HCT116 (cell line): ENCODE results near the gene MMP25. TPM values are rescaled to one million over a fixed set of nuclear protein-coding genes. Genes with fewer than 3 reads are reported as not detected.
A peak's percentile ranks its signal among the peaks of the same experiment; 100 is the strongest.

Experiments
- ATAC-seq: fragments of 200-7000 bp; cut with Tn5 transposase; 2 replicates; pipeline ENCODE4 v1.9.1; 2020; ENCODE audit warnings: mild to moderate bottlenecking, moderate library complexity
- BruUV-seq: library from RNA; stranded (reverse); fragments of 400-500 nt; replicated peaks from 2 replicates; lab custom pipeline; 2021; lab: Mats Ljungman, UMichigan
- CTCF ChIA-PET: fragments of 300-600 bp; sonication (Branson Sonifier 250); formaldehyde crosslinking; loops from one replicate; lab custom pipeline; 2021; ENCODE audit warnings: antibody characterized with exemption; lab: Charles Lee
- POLR2A ChIA-PET: fragments of 300-600, 350-600 bp; sonication (Branson Sonifier 250); formaldehyde crosslinking; loops from one replicate; lab custom pipeline; 2021; ENCODE audit warnings: antibody characterized with exemption; lab: Charles Lee
- RAD21 ChIA-PET, 2 experiments: fragments of 300-600 bp; sonication (Branson Sonifier 250); formaldehyde crosslinking; loops; one replicate each; lab custom pipeline; 2023; ENCODE audit warnings: low total read pairs in 2 of 2; ENCODE audit not compliant: uncharacterized antibody in 2 of 2, unreplicated experiment in 2 of 2, low non-redundant PET in 1 of 2; lab: Charles Lee
- DNase-seq: peaks from one replicate; pipeline ENCODE4 v3.0.0-alpha.2; 2010; ENCODE audit warnings: low read depth, low spot score
- H2AFZ ChIP-seq: fragments of 200-600 bp; shearing (Covaris generic), sonication (generic); 2 replicates; pipeline ENCODE4 v1.6.1; 2017; ENCODE audit warnings: low read depth, mixed run types, mixed read lengths, antibody characterized with exemption, low read length; ENCODE audit not compliant: poor library complexity, severe bottlenecking
- H3K27ac ChIP-seq: 2 replicates; pipeline ENCODE4 v1.5.1; 2012; ENCODE audit warnings: low read depth, low read length
- H3K27me3 ChIP-seq: fragments of 200-600 bp; sonication (generic); 2 replicates; pipeline ENCODE4 v1.6.1; 2016; ENCODE audit warnings: mixed run types, low read length, mixed read lengths; ENCODE audit not compliant: insufficient read depth
- H3K36me3 ChIP-seq, 2 experiments: fragments of 200-500 bp in 1 of 2; fragments of 200-600 bp in 1 of 2; sonication (Bioruptor generic) in 1 of 2; sonication (generic) in 1 of 2; 2 replicates each; pipeline versions ENCODE4 v1.5.1 to v1.6.1; 2014 to 2016; ENCODE audit warnings: low read length in 2 of 2, inconsistent platforms in 1 of 2, mixed read lengths in 1 of 2, mixed run types in 1 of 2; ENCODE audit not compliant: insufficient read depth in 2 of 2, control insufficient read depth in 1 of 2
- H3K4me1 ChIP-seq, 2 experiments: fragments of 200-600 bp in 1 of 2; sonication (generic) in 1 of 2; 2 replicates each; pipeline versions ENCODE4 v1.5.1 to v1.6.1; 2012 to 2017; ENCODE audit warnings: low read length in 2 of 2, inconsistent platforms in 1 of 2, mild to moderate bottlenecking in 1 of 2, mixed read lengths in 1 of 2, mixed run types in 1 of 2, moderate library complexity in 1 of 2; ENCODE audit not compliant: insufficient read depth in 2 of 2, control insufficient read depth in 1 of 2
- H3K4me2 ChIP-seq: fragments of 200-600 bp; sonication (generic); 2 replicates; pipeline ENCODE4 v1.6.1; 2017; ENCODE audit warnings: mixed run types, low read length, mixed read lengths
- H3K4me3 ChIP-seq, 2 experiments: fragments of 200-600 bp in 1 of 2; sonication (generic) in 1 of 2; replicated peaks in 1 of 2; 2 replicates each; pipeline ENCODE4 v1.5.1; 2011 to 2016; ENCODE audit warnings: low read length in 2 of 2, control low read depth in 1 of 2, low read depth in 1 of 2, mild to moderate bottlenecking in 1 of 2, mixed read lengths in 1 of 2, mixed run types in 1 of 2
- H3K79me2 ChIP-seq: fragments of 200-600 bp; sonication (generic); 2 replicates; pipeline ENCODE4 v1.6.1; 2017; ENCODE audit warnings: mild to moderate bottlenecking, mixed run types, low read length, moderate library complexity, mixed read lengths; ENCODE audit not compliant: insufficient read depth
- H3K9ac ChIP-seq: fragments of 200-600 bp; sonication (generic); 2 replicates; pipeline ENCODE4 v1.6.1; 2016; ENCODE audit warnings: low read length, mixed read lengths
- H3K9me2 ChIP-seq: fragments of 200-600 bp; sonication (generic), shearing (Covaris generic); 2 replicates; pipeline ENCODE4 v1.6.1; 2017; ENCODE audit warnings: mixed run types, mild to moderate bottlenecking, moderate library complexity; ENCODE audit not compliant: insufficient read depth
- H3K9me3 ChIP-seq, 2 experiments: fragments of 200-500 bp in 1 of 2; fragments of 200-600 bp in 1 of 2; sonication (Bioruptor generic) in 1 of 2; sonication (generic) in 1 of 2; 2 replicates each; pipeline ENCODE4 v1.6.1; 2014 to 2017; ENCODE audit warnings: low read length in 2 of 2, mixed read lengths in 2 of 2, inconsistent platforms in 1 of 2, low read depth in 1 of 2, mild to moderate bottlenecking in 1 of 2, mixed run types in 1 of 2, moderate library complexity in 1 of 2; ENCODE audit not compliant: control insufficient read depth in 1 of 2, insufficient read depth in 1 of 2
- H4K20me1 ChIP-seq: fragments of 200-600 bp; sonication (generic), shearing (Covaris generic); 2 replicates; pipeline ENCODE4 v1.6.1; 2017; ENCODE audit warnings: mixed run types, mild to moderate bottlenecking, moderate library complexity; ENCODE audit not compliant: insufficient read depth
- ATF3 ChIP-seq: IDR thresholded peaks from 2 replicates; pipeline ENCODE4 v1.6.1; 2012
- CEBPB ChIP-seq: IDR thresholded peaks from 2 replicates; pipeline ENCODE4 v1.6.1; 2012; ENCODE audit warnings: low read depth
- EZH2 ChIP-seq: fragments of 200-600 bp; sonication (generic); IDR thresholded peaks from 2 replicates; pipeline ENCODE4 v1.6.1; 2017; ENCODE audit warnings: antibody characterized with exemption, mixed run types
- EZH2phosphoT487 ChIP-seq: fragments of 200-600 bp; IDR thresholded peaks from 2 replicates; pipeline ENCODE4 v1.6.1; 2018; ENCODE audit warnings: antibody characterized with exemption, borderline replicate concordance
- JUND ChIP-seq: IDR thresholded peaks from 2 replicates; pipeline ENCODE4 v1.6.1; 2012
- MAX ChIP-seq: IDR thresholded peaks from 2 replicates; pipeline ENCODE4 v1.6.1; 2012
- POLR2A ChIP-seq: IDR thresholded peaks from 2 replicates; pipeline ENCODE4 v1.7.0; 2011; ENCODE audit warnings: borderline replicate concordance; ENCODE audit not compliant: insufficient read depth, insufficient read length; ENCODE audit errors: extremely low read depth
- POLR2AphosphoS5 ChIP-seq: IDR thresholded peaks from 2 replicates; pipeline ENCODE4 v1.6.1; 2011; ENCODE audit warnings: mild to moderate bottlenecking, low read depth, low read length, moderate library complexity
- REST ChIP-seq: IDR thresholded peaks from 2 replicates; pipeline ENCODE4 v1.6.1; 2012; ENCODE audit warnings: low read depth
- SIN3A ChIP-seq: IDR thresholded peaks from 2 replicates; pipeline ENCODE4 v1.6.1; 2012; ENCODE audit warnings: low read depth
- SP1 ChIP-seq: IDR thresholded peaks from 2 replicates; pipeline ENCODE4 v1.6.1; 2012; ENCODE audit warnings: low read depth
- SRF ChIP-seq: IDR thresholded peaks from 2 replicates; pipeline ENCODE4 v1.6.1; 2012; ENCODE audit warnings: low read depth
- TCF7L2 ChIP-seq: IDR thresholded peaks from 2 replicates; pipeline ENCODE4 v1.7.0; 2011; ENCODE audit warnings: borderline replicate concordance, inconsistent platforms; ENCODE audit not compliant: insufficient read depth, insufficient read length; ENCODE audit errors: extremely low read depth
- YY1 ChIP-seq: IDR thresholded peaks from 2 replicates; pipeline ENCODE4 v1.6.1; 2011; ENCODE audit warnings: low read length, low read depth, moderate library complexity, mild to moderate bottlenecking; ENCODE audit not compliant: insufficient replicate concordance; ENCODE audit errors: extremely low read depth
- ZBTB33 ChIP-seq: IDR thresholded peaks from 2 replicates; pipeline ENCODE4 v1.6.1; 2011; ENCODE audit warnings: mild to moderate bottlenecking, low read length, moderate library complexity; ENCODE audit not compliant: insufficient replicate concordance; ENCODE audit errors: extremely low read depth
- ZFX ChIP-seq: fragments of 450-650 bp; IDR thresholded peaks from 2 replicates; pipeline ENCODE4 v1.6.1; 2017
- ZNF274 ChIP-seq: fragments of 200-500 bp; sonication (Bioruptor generic); IDR thresholded peaks from 2 replicates; pipeline ENCODE4 v1.6.1; 2014; ENCODE audit warnings: mild to moderate bottlenecking, low read depth, low read length, inconsistent platforms
- intact Hi-C: fragments of 100-400 bp; cut with micrococcal nuclease; formaldehyde crosslinking; loops from 2 replicates; pipeline ENCODE4 v1.10.0; 2022
- total RNA-seq: library from RNA; stranded (reverse); gene quantifications from one replicate; pipeline ENCODE4 v1.2.1, GENCODE V29; 2021; ENCODE audit not compliant: unreplicated experiment
- TF ChIP-seq, protein P1 (sequence below), 3 experiments: fragments of 200-600 bp in 1 of 3; sonication (generic) in 1 of 3; IDR thresholded peaks in 2 of 3; conservative IDR thresholded peaks in 1 of 3; 2 replicates each; pipeline ENCODE4 v1.5.1; 2012 to 2017; ENCODE audit warnings: low read depth in 2 of 3, low read length in 2 of 3, antibody characterized with exemption in 1 of 3, borderline replicate concordance in 1 of 3, control low read depth in 1 of 3, mild to moderate bottlenecking in 1 of 3, mixed read lengths in 1 of 3, mixed run types in 1 of 3, moderate library complexity in 1 of 3; ENCODE audit not compliant: insufficient read depth in 1 of 3

The MMP25 gene
- total RNA-seq, 1 experiment from 2014 or later = 2.5 TPM

DNA sequence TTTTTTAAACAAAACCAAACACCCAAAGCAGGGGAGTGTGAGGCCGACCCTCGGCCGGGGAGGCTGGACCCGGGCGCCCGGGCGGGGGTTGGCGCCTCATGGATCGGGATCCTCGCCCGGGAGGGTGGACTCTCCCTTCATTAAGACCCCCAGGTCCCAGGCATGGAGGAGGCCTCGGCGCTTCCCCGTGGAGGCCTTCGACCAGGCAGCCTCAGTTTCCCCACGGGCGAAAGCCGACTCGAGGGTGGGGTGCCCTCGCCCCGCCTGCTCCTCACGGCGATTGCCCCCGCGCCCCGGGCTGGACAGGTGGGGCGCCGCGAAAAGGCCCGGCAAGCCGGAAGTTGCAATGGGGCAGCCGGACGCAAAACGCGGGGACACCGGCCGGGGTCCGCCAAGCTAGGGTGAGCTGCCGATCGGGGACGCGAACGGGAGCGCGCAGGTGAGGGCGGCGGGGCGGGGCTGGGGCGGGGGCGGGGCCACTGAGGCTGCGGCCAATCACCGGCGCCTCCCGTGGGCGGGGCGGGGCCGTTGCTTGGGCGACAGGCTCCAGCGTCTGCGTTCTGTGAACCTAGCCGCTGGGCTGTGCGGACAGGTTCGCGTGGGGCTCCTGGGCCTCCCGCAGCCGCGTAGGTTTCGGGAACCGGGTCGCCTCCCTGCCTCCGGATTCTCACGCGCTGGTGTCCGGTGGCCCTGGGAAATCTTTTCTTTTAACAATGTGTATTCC lies 60.0 kb downstream of the MMP25 start:
- Histone ChIP-seq H3K27ac (peak overlapping the region; percentile 86), H3K4me2 (peak overlapping the region; percentile 90), H3K4me1 (peaks cover 6 to 24% of the 10 kb centered on the region in 2 experiments; a peak in 3 of 4 replicates), H2AFZ (no peak overlapping the region), H3K27me3 (no peaks in the 10 kb centered on the region), H3K9me2 (no peaks in the 10 kb centered on the region), H3K79me2 (no peaks in the 10 kb centered on the region), H3K4me3 (peak overlapping the region; percentile 62 to 74), H3K36me3 (no peaks in the 10 kb centered on the region), H3K9ac (peak overlapping the region; percentile 84), H4K20me1 (no peaks in the 10 kb centered on the region), H3K9me3 (no peaks in the 10 kb centered on the region)
- peak; percentile 84 for DNase-seq
- CTCF ChIA-PET = interaction anchor here (0.6 to 1.9 kb wide), 5 partner anchors 9 to 47 kb away, joined by 3 to 5 read pairs (median 3); no protein-coding TSS in a partner anchor
- peak; percentile 92 for ATAC-seq
- intact Hi-C loops = no loop called here
- no TSS peak for BruUV-seq
- POLR2A ChIA-PET = interaction anchor here (0.6 to 0.7 kb wide), 4 partner anchors 9 to 376 kb away, joined by 3 to 7 read pairs (median 4); no protein-coding TSS in a partner anchor
- RAD21 ChIA-PET = interaction anchor here in 1 of 2 experiments (0.6 kb wide), 1 partner anchor 32 kb away, joined by 7 read pairs; no protein-coding TSS in a partner anchor
- TF ChIP-seq ZFX (peak; percentile 70; the same call in 1 of the 2 replicates), TCF7L2 (peak; percentile 68), JUND (no peak), MAX (peak; percentile 71), SP1 (0 out of 2 replicates have a peak, but pooled peaks have one; percentile 22), YY1 (peak; percentile 74), POLR2AphosphoS5 (peak; percentile 88), EZH2 (no peak), POLR2A (peak; percentile 52), EZH2phosphoT487 (no peak), ZBTB33 (no peak), SRF (no peak), REST (no peak), ZNF274 (no peak), ATF3 (no peak), SIN3A (peak; percentile 46; the same call in 1 of the 2 replicates), CEBPB (no peak)
- TF ChIP-seq, protein P1, sequence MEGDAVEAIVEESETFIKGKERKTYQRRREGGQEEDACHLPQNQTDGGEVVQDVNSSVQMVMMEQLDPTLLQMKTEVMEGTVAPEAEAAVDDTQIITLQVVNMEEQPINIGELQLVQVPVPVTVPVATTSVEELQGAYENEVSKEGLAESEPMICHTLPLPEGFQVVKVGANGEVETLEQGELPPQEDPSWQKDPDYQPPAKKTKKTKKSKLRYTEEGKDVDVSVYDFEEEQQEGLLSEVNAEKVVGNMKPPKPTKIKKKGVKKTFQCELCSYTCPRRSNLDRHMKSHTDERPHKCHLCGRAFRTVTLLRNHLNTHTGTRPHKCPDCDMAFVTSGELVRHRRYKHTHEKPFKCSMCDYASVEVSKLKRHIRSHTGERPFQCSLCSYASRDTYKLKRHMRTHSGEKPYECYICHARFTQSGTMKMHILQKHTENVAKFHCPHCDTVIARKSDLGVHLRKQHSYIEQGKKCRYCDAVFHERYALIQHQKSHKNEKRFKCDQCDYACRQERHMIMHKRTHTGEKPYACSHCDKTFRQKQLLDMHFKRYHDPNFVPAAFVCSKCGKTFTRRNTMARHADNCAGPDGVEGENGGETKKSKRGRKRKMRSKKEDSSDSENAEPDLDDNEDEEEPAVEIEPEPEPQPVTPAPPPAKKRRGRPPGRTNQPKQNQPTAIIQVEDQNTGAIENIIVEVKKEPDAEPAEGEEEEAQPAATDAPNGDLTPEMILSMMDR (IDR thresholded peaks at IDR 0.05 in 2 of 3, conservative IDR thresholded peaks at IDR 0.05 in 1 of 3; ENCODE audit: borderline replicate concordance in 1 of 3, insufficient read depth in 1 of 3, low read depth in 2 of 3, low read length in 2 of 3) = no peak
